HepG2 (cell line): ENCODE results near the gene ARID5B. TPM values are rescaled to one million over a fixed set of nuclear protein-coding genes. Genes with fewer than 3 reads are reported as not detected.

Source experiments
- CREB1 ChIP-seq, 2 experiments: fragments of 450-650 bp in 1 of 2; IDR thresholded peaks; 2 replicates each; pipeline ENCODE4 v1.6.1; 2016 to 2017; ENCODE audit warnings: control low read depth in 1 of 2, mild to moderate bottlenecking in 1 of 2, missing compliant biosample characterization in 1 of 2, missing genetic modification characterization in 1 of 2
- KDM1A ChIP-seq: IDR thresholded peaks from 2 replicates; pipeline ENCODE4 v1.6.1; 2016; ENCODE audit warnings: missing compliant biosample characterization
- NFYB ChIP-seq: sonication (generic); formaldehyde crosslinking; IDR thresholded peaks from 2 replicates; pipeline ENCODE4 v1.4.0; 2020; ENCODE audit warnings: missing genetic modification reagents
- RCOR2 ChIP-seq: IDR thresholded peaks from 2 replicates; pipeline ENCODE4 v1.6.1; 2016; ENCODE audit warnings: missing biosample characterization, missing genetic modification reagents
- ZNF235 ChIP-seq: sonication (generic); formaldehyde crosslinking; IDR thresholded peaks from 2 replicates; pipeline ENCODE4 v1.8.1; 2023; ENCODE audit warnings: mild to moderate bottlenecking, missing genetic modification reagents, borderline replicate concordance
- ZNF3 ChIP-seq: IDR thresholded peaks from 2 replicates; pipeline ENCODE4 v1.7.0; 2017; ENCODE audit warnings: inconsistent platforms
- polyA plus RNA-seq, 8 experiments: library from polyadenylated mRNA; depleted of rRNA in 3 of 8; stranded (reverse) in 7 of 8; unstranded in 1 of 8; fragments of >200 nt; fragmentation: Illumina TruSeq in 4 of 8; extraction: Trizol in 4 of 8; gene quantifications; 2 replicates each; pipeline versions ENCODE4 v1.2.1 to v1.2.3, GENCODE V29; 2011 to 2016; ENCODE audit warnings: low read depth in 4 of 8, missing spikeins in 1 of 8, mixed read lengths in 1 of 8; ENCODE audit not compliant: insufficient read depth in 1 of 8
- total RNA-seq, 5 experiments: library from RNA; depleted of rRNA; stranded (reverse); fragments of >200 nt; fragmentation: Illumina TruSeq; extraction: Trizol; gene quantifications; 2 replicates each; pipeline ENCODE4 v1.2.3, GENCODE V29; 2016; ENCODE audit warnings: low read depth in 1 of 5
- TF ChIP-seq, protein P1 (sequence below): IDR thresholded peaks from 2 replicates; pipeline ENCODE4 v1.6.1; 2016
- TF ChIP-seq, protein P2 (sequence below): sonication (generic); formaldehyde crosslinking; conservative IDR thresholded peaks from 2 replicates; pipeline ENCODE4 v1.4.0; 2020; ENCODE audit warnings: mild to moderate bottlenecking, missing genetic modification reagents, moderate library complexity

Gene ARID5B
- total and polyA plus RNA-seq, 2 of the 13 experiments (the other 11 are each of a cell fraction or from before 2014, with no cell fraction given) = 6.2 to 21.1 TPM

- TF ChIP-seq ZNF3 (CRISPR knock-in tag) (peak; percentile 74; the same call in 1 of the 2 replicates), NFYB (CRISPR knock-in tag) (no peak), RCOR2 (CRISPR knock-in tag) (peak; percentile 67; the same call in 1 of the 2 replicates), CREB1 (IDR thresholded peaks at IDR 0.05) (no peak), CREB1 (CRISPR knock-in tag; IDR thresholded peaks at IDR 0.05) (peak; percentile 32; the same call in 1 of the 2 replicates), KDM1A (peak; percentile 98), ZNF235 (CRISPR knock-in tag) (no peak)
- TF ChIP-seq, protein P1, sequence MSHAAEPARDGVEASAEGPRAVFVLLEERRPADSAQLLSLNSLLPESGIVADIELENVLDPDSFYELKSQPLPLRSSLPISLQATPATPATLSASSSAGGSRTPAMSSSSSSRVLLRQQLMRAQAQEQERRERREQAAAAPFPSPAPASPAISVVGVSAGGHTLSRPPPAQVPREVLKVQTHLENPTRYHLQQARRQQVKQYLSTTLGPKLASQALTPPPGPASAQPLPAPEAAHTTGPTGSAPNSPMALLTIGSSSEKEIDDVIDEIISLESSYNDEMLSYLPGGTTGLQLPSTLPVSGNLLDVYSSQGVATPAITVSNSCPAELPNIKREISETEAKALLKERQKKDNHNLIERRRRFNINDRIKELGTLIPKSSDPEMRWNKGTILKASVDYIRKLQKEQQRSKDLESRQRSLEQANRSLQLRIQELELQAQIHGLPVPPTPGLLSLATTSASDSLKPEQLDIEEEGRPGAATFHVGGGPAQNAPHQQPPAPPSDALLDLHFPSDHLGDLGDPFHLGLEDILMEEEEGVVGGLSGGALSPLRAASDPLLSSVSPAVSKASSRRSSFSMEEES (CRISPR knock-in tag) = no peak
- TF ChIP-seq, protein P2, sequence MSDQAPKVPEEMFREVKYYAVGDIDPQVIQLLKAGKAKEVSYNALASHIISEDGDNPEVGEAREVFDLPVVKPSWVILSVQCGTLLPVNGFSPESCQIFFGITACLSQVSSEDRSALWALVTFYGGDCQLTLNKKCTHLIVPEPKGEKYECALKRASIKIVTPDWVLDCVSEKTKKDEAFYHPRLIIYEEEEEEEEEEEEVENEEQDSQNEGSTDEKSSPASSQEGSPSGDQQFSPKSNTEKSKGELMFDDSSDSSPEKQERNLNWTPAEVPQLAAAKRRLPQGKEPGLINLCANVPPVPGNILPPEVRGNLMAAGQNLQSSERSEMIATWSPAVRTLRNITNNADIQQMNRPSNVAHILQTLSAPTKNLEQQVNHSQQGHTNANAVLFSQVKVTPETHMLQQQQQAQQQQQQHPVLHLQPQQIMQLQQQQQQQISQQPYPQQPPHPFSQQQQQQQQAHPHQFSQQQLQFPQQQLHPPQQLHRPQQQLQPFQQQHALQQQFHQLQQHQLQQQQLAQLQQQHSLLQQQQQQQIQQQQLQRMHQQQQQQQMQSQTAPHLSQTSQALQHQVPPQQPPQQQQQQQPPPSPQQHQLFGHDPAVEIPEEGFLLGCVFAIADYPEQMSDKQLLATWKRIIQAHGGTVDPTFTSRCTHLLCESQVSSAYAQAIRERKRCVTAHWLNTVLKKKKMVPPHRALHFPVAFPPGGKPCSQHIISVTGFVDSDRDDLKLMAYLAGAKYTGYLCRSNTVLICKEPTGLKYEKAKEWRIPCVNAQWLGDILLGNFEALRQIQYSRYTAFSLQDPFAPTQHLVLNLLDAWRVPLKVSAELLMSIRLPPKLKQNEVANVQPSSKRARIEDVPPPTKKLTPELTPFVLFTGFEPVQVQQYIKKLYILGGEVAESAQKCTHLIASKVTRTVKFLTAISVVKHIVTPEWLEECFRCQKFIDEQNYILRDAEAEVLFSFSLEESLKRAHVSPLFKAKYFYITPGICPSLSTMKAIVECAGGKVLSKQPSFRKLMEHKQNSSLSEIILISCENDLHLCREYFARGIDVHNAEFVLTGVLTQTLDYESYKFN = peak; percentile 53; the same call in 1 of the 2 replicates
These were observed 145.2 kb downstream of the ARID5B start (continued) for GRCh38 chr10:62046522-62047227.
